Posterior vena cava (tissue), 2 donors: Measurements from ENCODE around the gene TLE5. TPM values are rescaled to one million over a fixed set of nuclear protein-coding genes. Genes with fewer than 3 reads are reported as not detected.

ENCODE experiments used
- DNase-seq: peaks from one replicate; pipeline ENCODE4 v3.0.0-alpha.2; 2020; ENCODE audit warnings: low spot score
- intact Hi-C, 2 donors: fragments of 100-400 bp; cut with DNase I; formaldehyde crosslinking; loops; one replicate each; pipeline versions ENCODE4 v1.14.1 to v1.14.2; 2022 to 2023
- total RNA-seq, 2 donors: library from RNA; stranded (reverse); fragmentation: NEBNext Ultra II Directional; extraction: Animal tissue kit (Norgen Biotek cat#: 25700); gene quantifications; one replicate each; pipeline ENCODE4 v1.2.1, GENCODE V29; 2021
- donor health status: DM: yes; HTN: yes; CAD: no.
- donor health status: DM: yes; HTN: yes; CAD: no.

Gene TLE5
- total RNA-seq, 2 donors from 2014 or later = 344 to 424 TPM

- no peak for DNase-seq
- intact Hi-C loops = no loop called here
Measured at GRCh38 chr19:3071768-3072167, 9.5 kb upstream of the TLE5 start.

- no peak for DNase-seq
- intact Hi-C loops = no loop called here
Measured at GRCh38 chr19:3068071-3068470, 5.8 kb upstream of the TLE5 start.

GRCh38 chr19:3067563-3067962, 5.3 kb upstream of the TLE5 start:
- intact Hi-C loops = no loop called here
- DNase-seq = no peak

- DNase-seq = no peak
- intact Hi-C loops = no loop called here
Measured at GRCh38 chr19:3066482-3067049, 4.3 kb upstream of the TLE5 start.

- DNase-seq = no peak
- intact Hi-C loops = no loop called here
Measured at GRCh38 chr19:3065675-3066357, 3.5 kb upstream of the TLE5 start.

GRCh38 chr19:3064011-3064330, 1.7 kb upstream of the TLE5 start:
- intact Hi-C loops = no loop called here
- DNase-seq = no peak

- no peak for DNase-seq
- intact Hi-C loops = no loop called here
Measured at GRCh38 chr19:3061182-3062161, 823 bp downstream of the TLE5 start.

GRCh38 chr19:3060857-3061181, 1.5 kb downstream of the TLE5 start:
- intact Hi-C loops = no loop called here
- DNase-seq = no peak

- intact Hi-C loops = no loop called here
- no peak for DNase-seq
Measured at GRCh38 chr19:3059653-3060052, 2.6 kb downstream of the TLE5 start.

GRCh38 chr19:3058821-3059314, 3.4 kb downstream of the TLE5 start:
- no peak for DNase-seq

GRCh38 chr19:3058009-3058820, 4.1 kb downstream of the TLE5 start:
- intact Hi-C loops = no loop called here
- DNase-seq = no peak

More at GRCh38 chr19:3058821-3059314, 3.4 kb downstream of the TLE5 start:
- intact Hi-C loops = no loop called here

GRCh38 chr19:3057275-3057714, 5.0 kb downstream of the TLE5 start:
- intact Hi-C loops = no loop called here
- DNase-seq = peak; percentile 96

GRCh38 chr19:3056417-3057088, 5.7 kb downstream of the TLE5 start:
- intact Hi-C loops = no loop called here
- DNase-seq = no peak

GRCh38 chr19:3055741-3056416, 6.4 kb downstream of the TLE5 start:
- DNase-seq = no peak
- intact Hi-C loops = no loop called here

GRCh38 chr19:3054972-3055740, 7.1 kb downstream of the TLE5 start:
- DNase-seq = no peak
- intact Hi-C loops = no loop called here

GRCh38 chr19:3054265-3054971, 7.9 kb downstream of the TLE5 start:
- intact Hi-C loops = no loop called here
- no peak for DNase-seq

GRCh38 chr19:3053780-3054179, 8.5 kb downstream of the TLE5 start:
- DNase-seq = no peak
- intact Hi-C loops = no loop called here
